Endothelial cell of umbilical vein (primary cell): ENCODE results near the gene DMD.

ENCODE experiments used
- CTCF ChIP-seq, 2 donors: IDR thresholded peaks; 1 replicate in 1 of 2; 2 replicates in 1 of 2; pipeline ENCODE4 v1.5.1; 2011; ENCODE audit warnings: low read length in 2 of 2, mild to moderate bottlenecking in 2 of 2, moderate library complexity in 2 of 2, control low read depth in 1 of 2, inconsistent platforms in 1 of 2, low read depth in 1 of 2; ENCODE audit not compliant: insufficient read depth in 1 of 2; ENCODE audit errors: extremely low read depth in 1 of 2
- EZH2 ChIP-seq: IDR thresholded peaks from 2 replicates; pipeline ENCODE4 v1.6.1; 2012; ENCODE audit warnings: borderline replicate concordance, low read depth, mild to moderate bottlenecking, moderate library complexity, low read length, inconsistent platforms; ENCODE audit not compliant: severe bottlenecking
- JUN ChIP-seq: IDR thresholded peaks from 2 replicates; pipeline ENCODE4 v1.6.1; 2011; ENCODE audit warnings: borderline replicate concordance, low read depth; ENCODE audit not compliant: insufficient read length, insufficient read depth
- MAX ChIP-seq: IDR thresholded peaks from 2 replicates; pipeline ENCODE4 v1.6.1; 2011; ENCODE audit not compliant: insufficient read depth, insufficient read length
- POLR2A ChIP-seq: IDR thresholded peaks from 2 replicates; pipeline ENCODE4 v1.6.1; 2012; ENCODE audit warnings: low read depth, mild to moderate bottlenecking, control low read depth, low read length
- POLR2AphosphoS5 ChIP-seq: IDR thresholded peaks from 2 replicates; pipeline ENCODE4 v1.6.1; 2012; ENCODE audit warnings: low read depth, mild to moderate bottlenecking, control low read depth, low read length, moderate library complexity; ENCODE audit not compliant: insufficient read depth

GRCh38 chrX:31092970-31093638 is 2118.2 kb downstream of the DMD start:
- TF ChIP-seq POLR2AphosphoS5, result no peak
- no peak for TF ChIP-seq CTCF (IDR thresholded peaks at IDR 0.05; ENCODE audit: extremely low read depth in 1 of 2, insufficient read depth in 1 of 2, low read depth in 1 of 2, low read length in 2 of 2)
- no peak for TF ChIP-seq POLR2A
- no peak for TF ChIP-seq JUN
- TF ChIP-seq EZH2, result no peak
- TF ChIP-seq MAX, result no peak
